Measurements from ENCODE around the gene NOS1. TPM values are rescaled to one million over a fixed set of nuclear protein-coding genes. Genes with fewer than 3 reads are reported as not detected.

The NOS1 gene
- total RNA-seq, 2 donors from 2014 or later, result 2.6 to 8.3 TPM

- Histone ChIP-seq H3K4me3 (no peak overlapping the region), H3K4me1 (replicated peaks) (no peaks in the 10 kb centered on the region), H3K9me3 (no peaks in the 10 kb centered on the region), H3K36me3 (peaks cover 0 to 9% of the 10 kb centered on the region in 2 donors), H3K27me3 (replicated peaks; ENCODE audit: insufficient read depth) (no peaks in the 10 kb centered on the region), H3K27ac (no peak overlapping the region)
- WGBS, result 76% methylated on average over 2 of the region's 2 CpGs
- intact Hi-C loops (cut with DNase I), result no loop called here
- TF ChIP-seq POLR2A (IDR thresholded peaks at IDR 0.05) (no peak), POLR2AphosphoS5 (IDR thresholded peaks at IDR 0.05) (no peak), CTCF (IDR thresholded peaks at IDR 0.05) (no peak)
- no peak for DNase-seq (ENCODE audit: low spot score)
These were observed 189.8 kb downstream of the NOS1 start for GRCh38 chr12:117171499-117172162.

GRCh38 chr12:117169548-117169947 is 191.9 kb downstream of the NOS1 start:
- no peak overlapping the region for H3K27ac ChIP-seq
- DNase-seq (ENCODE audit: low spot score), result no peak
- WGBS, result 92% methylated on average over 3 of the region's 3 CpGs
- H3K27me3 ChIP-seq (replicated peaks; ENCODE audit: insufficient read depth), result no peaks in the 10 kb centered on the region
- no peaks in the 10 kb centered on the region for H3K4me1 ChIP-seq (replicated peaks)
- no peaks in the 10 kb centered on the region for H3K9me3 ChIP-seq
- no peak overlapping the region for H3K4me3 ChIP-seq
- TF ChIP-seq POLR2A (IDR thresholded peaks at IDR 0.05) (no peak), CTCF (IDR thresholded peaks at IDR 0.05) (no peak), POLR2AphosphoS5 (IDR thresholded peaks at IDR 0.05) (no peak)
- H3K36me3 ChIP-seq, result peaks cover 0 to 9% of the 10 kb centered on the region in 2 donors
- intact Hi-C loops (cut with DNase I), result no loop called here

- Histone ChIP-seq H3K27me3 (replicated peaks; ENCODE audit: insufficient read depth) (no peaks in the 10 kb centered on the region), H3K27ac (no peak overlapping the region), H3K4me3 (no peak overlapping the region), H3K36me3 (peaks cover 0 to 9% of the 10 kb centered on the region in 2 donors), H3K4me1 (replicated peaks) (no peaks in the 10 kb centered on the region), H3K9me3 (no peaks in the 10 kb centered on the region)
- DNase-seq (ENCODE audit: low spot score), result no peak
- 81% methylated on average over 3 of the region's 3 CpGs for WGBS
- no peak for TF ChIP-seq POLR2A (IDR thresholded peaks at IDR 0.05)
- no peak for TF ChIP-seq POLR2AphosphoS5 (IDR thresholded peaks at IDR 0.05)
- TF ChIP-seq CTCF (IDR thresholded peaks at IDR 0.05), result no peak
- intact Hi-C loops (cut with DNase I), result no loop called here
These were observed 192.4 kb downstream of the NOS1 start for GRCh38 chr12:117168976-117169375.

GRCh38 chr12:117167769-117168168 is 193.7 kb downstream of the NOS1 start:
- no peak for DNase-seq (ENCODE audit: low spot score)
- H3K36me3 ChIP-seq, result peaks cover 0 to 9% of the 10 kb centered on the region in 2 donors
- no peaks in the 10 kb centered on the region for H3K4me1 ChIP-seq (replicated peaks)
- TF ChIP-seq POLR2AphosphoS5 (IDR thresholded peaks at IDR 0.05), result no peak
- no peak for TF ChIP-seq CTCF (IDR thresholded peaks at IDR 0.05)
- no peak for TF ChIP-seq POLR2A (IDR thresholded peaks at IDR 0.05)
- no peak overlapping the region for H3K4me3 ChIP-seq
- 93% methylated on average over 4 of the region's 4 CpGs for WGBS
- H3K27ac ChIP-seq, result no peak overlapping the region
- no peaks in the 10 kb centered on the region for H3K27me3 ChIP-seq (replicated peaks; ENCODE audit: insufficient read depth)
- intact Hi-C loops (cut with DNase I), result no loop called here
- H3K9me3 ChIP-seq, result no peaks in the 10 kb centered on the region

- H3K27me3 ChIP-seq (replicated peaks; ENCODE audit: insufficient read depth), result no peaks in the 10 kb centered on the region
- intact Hi-C loops (cut with DNase I), result no loop called here
- 92% methylated on average over 4 of the region's 4 CpGs for WGBS
- no peak overlapping the region for H3K27ac ChIP-seq
- DNase-seq (ENCODE audit: low spot score), result no peak
- H3K9me3 ChIP-seq, result no peaks in the 10 kb centered on the region
- no peak overlapping the region for H3K4me3 ChIP-seq
- H3K4me1 ChIP-seq (replicated peaks), result no peaks in the 10 kb centered on the region
- TF ChIP-seq POLR2AphosphoS5 (IDR thresholded peaks at IDR 0.05) (no peak), POLR2A (IDR thresholded peaks at IDR 0.05) (no peak), CTCF (IDR thresholded peaks at IDR 0.05) (no peak)
- no peaks in the 10 kb centered on the region for H3K36me3 ChIP-seq
These were observed 195.3 kb downstream of the NOS1 start for GRCh38 chr12:117166107-117166506.
